Measurements from ENCODE around the gene ANKK1.

The ANKK1 gene

DNA sequence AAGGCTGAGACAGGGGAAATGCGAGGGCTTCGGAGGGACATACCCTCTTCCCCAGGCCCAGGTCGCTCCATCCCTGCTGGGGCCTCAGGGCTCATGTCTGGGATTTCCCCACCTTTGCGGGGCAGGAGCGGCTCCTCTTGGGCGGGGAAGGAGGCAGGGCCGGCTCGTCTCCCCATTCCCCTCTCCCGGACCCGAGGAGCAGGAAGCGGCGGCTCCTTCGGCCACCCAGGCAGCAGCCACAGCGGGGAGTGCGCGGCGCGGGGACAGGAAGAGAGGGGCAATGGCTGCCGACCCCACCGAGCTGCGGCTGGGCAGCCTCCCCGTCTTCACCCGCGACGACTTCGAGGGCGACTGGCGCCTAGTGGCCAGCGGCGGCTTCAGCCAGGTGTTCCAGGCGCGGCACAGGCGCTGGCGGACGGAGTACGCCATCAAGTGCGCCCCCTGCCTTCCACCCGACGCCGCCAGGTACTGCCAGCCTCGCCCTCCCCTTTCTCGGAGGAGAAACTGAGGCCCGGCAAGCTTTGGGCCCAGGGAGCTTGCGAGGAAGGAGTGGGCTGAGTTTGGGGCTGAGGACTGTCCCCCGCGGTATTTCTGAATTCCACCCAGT lies at the start of gene ANKK1:
TSS of gene ANKK1 (plus strand) at position 175 of the 607 bp plus-strand sequence. CDS start at position 281, 106 bp downstream.
- no peak for DNase-seq (ENCODE audit: low read depth)

DNA sequence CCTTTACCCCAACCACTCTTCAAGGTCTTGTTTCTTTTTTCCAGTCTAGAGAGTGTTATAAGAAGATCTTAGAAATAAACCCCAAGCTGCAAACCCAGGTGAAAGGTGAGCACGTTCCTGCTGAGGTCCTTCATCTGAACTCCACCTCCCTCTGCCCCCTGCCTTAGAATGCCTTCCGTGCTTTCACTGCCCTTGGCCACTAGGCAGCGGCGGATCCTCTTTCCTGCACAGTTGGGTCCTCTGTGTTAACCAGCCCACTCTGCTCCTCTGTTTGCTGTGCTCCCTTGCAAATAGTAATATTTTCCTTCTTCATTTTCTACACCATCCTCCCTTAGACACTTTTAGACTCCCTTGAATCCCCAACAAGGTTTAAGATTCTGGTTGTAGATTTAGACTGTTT lies 48.8 kb upstream of the ANKK1 start:
- DNase-seq (ENCODE audit: low read depth), result no peak

DNA sequence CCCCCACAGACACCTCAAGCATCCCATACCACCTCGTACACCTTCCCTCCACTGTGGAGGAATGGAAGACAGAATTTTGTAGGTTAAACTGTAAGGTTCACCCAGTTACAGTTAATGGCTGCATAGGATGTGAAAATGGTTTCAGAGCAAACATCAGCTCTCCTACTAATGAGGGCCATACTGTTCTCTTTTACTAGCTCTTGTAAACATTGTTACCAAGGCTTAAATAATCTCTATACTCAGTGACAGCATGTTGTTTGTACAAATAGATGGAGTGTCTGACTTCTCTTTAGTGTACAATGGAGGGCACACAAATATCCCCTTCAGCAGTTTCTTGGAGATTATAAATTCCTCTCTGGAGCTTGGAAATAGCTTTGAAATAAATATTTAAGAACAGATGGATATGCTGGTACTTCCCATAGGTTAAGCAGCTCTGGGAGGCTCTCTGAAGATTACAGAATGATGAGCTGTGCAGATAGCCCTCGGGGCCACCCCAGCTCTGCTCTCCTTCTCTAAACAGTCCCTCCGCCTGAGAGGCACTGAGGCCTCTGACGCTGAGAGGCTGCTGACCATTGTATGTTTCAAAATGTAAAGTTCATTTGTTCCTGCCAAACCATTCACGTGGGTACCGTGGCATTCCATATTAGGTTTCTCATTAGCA lies 47.5 kb upstream of the ANKK1 start:
- no peak for DNase-seq (ENCODE audit: low read depth)

GRCh38 chr11:113341388-113342165 lies 46.0 kb upstream of the ANKK1 start:
- no peak for DNase-seq (ENCODE audit: low read depth)

DNA sequence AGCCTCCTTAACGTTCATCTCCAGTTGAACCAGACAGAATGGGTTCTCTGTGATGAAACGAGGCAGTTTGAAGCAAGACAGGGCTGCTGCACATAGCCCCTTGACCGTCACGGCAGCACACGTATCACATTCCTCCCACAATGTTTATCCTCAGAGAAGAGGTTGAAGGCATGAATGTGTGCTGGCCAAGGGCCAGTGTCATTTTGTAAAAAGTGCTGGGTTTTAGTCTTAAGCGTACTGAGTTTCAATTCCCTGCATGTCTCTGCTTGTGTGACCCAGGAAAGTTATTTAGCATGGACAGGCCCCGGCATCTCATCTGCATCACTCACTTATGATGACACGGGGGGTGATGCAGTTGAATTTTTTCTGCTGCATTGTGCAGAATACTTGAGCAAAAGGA lies 41.6 kb upstream of the ANKK1 start:
- no peak for DNase-seq (ENCODE audit: low read depth)

GRCh38 chr11:113349528-113349927 lies 38.1 kb upstream of the ANKK1 start:
- no peak for DNase-seq (ENCODE audit: low read depth)

GRCh38 chr11:113350336-113351067 lies 37.1 kb upstream of the ANKK1 start:
- no peak for DNase-seq (ENCODE audit: low read depth)

DNA sequence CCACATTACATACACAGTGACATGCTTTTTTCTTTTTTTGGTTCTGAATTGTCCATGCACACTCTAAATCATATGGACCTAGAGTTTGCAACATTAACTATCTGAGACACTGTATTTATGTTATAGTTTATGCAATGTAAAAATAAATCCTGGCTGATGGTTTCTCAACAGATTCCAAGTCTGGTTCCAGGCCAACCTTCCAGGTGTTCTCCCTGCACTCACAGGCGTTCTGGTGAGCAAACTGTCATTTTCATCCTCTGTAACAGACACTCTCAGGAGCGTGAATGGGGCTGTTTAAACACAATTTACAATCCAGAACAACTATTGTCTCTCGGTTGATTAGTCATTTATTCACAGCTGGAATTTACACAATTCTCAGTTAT lies 36.5 kb upstream of the ANKK1 start:
- no peak for DNase-seq (ENCODE audit: low read depth)

DNA sequence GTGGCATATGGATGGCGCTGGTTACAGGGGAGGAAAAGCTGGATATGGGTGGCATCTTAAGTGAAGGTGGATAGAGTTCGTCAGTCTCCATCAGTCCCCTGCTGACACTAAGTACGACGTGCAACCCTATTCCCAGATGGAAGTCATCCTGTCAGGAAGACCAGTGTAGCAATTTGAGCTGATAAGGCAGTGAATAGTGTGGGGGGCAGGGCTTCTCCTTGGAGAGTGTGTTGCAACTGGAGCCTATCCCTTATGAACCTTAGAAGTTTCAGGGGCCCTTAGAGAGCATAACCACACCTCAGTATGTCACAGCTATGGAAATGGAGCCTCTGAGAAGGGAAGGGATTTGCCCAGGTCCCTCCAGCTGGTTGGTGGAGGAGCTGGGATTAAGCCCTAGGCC lies 36.1 kb upstream of the ANKK1 start:
- no peak for DNase-seq (ENCODE audit: low read depth)

DNA sequence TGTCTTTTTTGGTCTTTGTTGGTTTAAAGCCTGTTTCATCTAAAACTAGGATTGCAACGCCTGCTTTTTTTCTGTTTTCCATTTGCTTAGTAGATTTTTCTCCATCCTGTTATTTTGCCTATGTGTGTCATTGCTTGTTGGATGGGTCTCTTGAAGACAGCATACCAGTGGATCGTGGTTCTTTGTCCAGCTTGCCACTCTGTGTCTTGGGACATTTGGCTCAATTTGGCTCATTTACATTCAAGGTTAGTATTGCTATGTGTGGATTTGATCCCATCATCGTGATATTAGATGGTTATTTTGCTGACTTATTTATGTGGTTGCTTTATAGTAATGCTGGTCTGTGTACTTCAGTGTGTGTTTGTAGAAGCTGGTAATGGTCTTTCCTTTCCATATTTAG lies 31.4 kb upstream of the ANKK1 start:
- DNase-seq (ENCODE audit: low read depth), result no peak

DNA sequence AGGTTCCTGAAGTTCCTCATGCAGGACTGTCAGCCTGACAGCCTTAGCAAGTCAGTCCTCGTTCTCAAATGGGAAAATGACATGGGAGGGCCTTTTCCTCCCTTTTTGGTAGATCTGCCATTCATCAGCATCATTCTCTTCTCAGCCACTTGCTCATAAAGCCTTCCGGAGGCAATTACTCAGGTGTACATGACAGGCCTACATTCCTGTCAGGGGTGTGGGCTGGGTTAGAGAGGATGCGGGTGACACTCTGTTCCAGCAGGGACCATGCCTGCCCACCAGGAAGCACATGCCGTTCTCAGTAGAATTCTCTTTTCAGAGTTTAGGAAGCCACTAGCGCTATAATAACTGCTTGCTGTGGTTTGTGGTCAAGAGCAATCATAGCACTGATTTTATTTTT lies 24.2 kb upstream of the ANKK1 start:
- DNase-seq (ENCODE audit: low read depth), result no peak

DNA sequence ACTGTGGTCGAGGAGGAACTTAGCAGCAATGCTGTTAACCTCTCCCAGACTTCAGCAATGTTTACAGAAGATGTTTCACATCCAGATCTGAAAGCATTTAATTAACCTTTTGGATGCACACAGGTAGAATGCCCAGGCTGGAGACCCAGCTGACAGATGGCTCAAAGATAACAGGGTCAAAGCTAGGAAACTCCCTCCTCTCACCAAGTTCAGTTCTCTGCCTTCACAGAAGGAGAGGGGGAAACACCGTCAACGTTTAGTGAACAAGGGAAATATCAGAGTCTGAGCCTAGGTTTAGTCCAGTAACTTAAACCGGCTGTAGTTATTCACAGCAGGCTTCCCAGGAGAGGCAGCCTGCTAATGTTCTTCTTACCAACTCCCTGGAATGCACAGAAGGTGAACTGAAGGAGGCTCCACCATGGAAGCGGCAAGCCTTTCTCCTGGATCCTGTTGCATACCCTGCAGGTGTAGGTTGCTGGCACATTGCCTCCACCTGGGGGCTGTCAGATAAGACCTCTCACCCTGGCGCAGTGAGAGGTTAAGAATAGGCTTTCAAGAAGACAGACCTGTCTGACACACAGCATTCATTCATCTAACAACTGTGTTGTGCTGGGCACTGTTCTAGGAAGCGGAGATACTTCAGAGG lies 23.5 kb upstream of the ANKK1 start:
- DNase-seq (ENCODE audit: low read depth), result no peak

GRCh38 chr11:113365895-113366294 lies 21.7 kb upstream of the ANKK1 start:
- no peak for DNase-seq (ENCODE audit: low read depth)

DNA sequence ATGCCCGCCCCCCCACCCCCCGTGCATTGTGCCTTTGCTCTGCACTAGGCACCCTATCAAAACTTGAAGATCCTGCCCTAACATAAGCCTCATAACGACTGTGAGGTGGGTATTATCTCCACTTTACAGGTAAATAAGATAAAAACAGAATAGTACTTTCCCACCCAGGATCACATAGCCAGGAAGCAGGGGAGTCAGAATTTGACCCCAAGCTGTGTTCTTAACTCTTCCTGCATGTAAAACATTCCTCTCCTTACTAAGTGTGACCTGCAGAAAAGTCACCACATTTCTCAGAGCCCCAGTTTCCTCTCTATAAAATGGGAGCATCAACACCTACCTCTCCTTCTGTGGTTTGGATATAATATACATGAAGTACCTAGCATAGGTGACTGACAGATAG lies 18.2 kb upstream of the ANKK1 start:
- no peak for DNase-seq (ENCODE audit: low read depth)

DNA sequence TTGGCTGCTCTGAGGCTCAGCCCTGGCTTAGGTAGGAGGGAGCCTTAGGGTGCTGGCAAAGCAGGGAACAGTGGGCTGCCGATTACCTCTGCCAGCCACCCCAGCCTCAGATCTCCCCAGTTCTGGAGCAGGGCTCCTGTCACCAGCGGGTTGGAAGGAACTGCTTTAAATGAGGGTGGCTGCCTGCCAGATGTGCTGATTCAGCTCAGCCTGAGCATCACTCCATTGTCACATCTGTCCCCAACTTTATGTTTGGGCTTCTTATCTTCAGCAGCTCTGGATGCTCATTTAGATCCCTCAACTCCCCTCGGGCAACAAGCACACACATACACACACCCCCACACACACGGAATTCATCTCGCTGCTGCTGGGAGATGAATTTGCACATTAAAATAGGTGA lies 16.9 kb upstream of the ANKK1 start:
- DNase-seq (ENCODE audit: low read depth), result no peak

- no peak for DNase-seq (ENCODE audit: low read depth)
Measured at GRCh38 chr11:113372309-113372708, 15.3 kb upstream of the ANKK1 start.

GRCh38 chr11:113373306-113373705 lies 14.3 kb upstream of the ANKK1 start:
- no peak for DNase-seq (ENCODE audit: low read depth)

DNA sequence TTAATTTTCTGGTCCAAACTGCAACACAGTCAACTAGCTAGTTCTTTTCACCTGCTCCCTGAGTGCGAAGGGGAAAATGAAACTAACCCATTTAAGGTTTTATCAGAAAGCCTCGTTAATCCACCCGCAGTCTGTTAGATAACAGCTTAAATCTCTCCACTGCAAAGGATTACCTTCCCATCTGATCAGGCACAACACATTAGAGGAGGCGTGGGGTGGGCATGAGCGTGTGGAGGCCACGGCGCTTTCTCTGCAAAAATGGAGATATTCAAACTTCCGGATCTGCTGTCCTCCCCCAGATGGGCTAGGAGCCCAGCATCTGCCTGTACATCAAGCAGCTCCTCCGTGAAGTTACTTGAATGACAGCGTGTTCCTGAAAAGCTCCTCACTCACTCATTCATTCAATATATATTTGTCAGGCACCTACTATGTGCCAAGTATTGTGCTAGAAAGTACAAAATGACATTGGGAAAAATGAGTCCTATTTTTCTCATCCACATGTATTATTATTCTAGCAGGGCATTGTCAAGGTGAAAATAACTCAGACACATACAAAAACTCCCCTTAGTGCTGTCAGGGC lies 13.5 kb upstream of the ANKK1 start:
- no peak for DNase-seq (ENCODE audit: low read depth)

GRCh38 chr11:113375402-113375801 lies 12.2 kb upstream of the ANKK1 start:
- DNase-seq (ENCODE audit: low read depth), result no peak

GRCh38 chr11:113376156-113376555 lies 11.4 kb upstream of the ANKK1 start:
- no peak for DNase-seq (ENCODE audit: low read depth)

DNA sequence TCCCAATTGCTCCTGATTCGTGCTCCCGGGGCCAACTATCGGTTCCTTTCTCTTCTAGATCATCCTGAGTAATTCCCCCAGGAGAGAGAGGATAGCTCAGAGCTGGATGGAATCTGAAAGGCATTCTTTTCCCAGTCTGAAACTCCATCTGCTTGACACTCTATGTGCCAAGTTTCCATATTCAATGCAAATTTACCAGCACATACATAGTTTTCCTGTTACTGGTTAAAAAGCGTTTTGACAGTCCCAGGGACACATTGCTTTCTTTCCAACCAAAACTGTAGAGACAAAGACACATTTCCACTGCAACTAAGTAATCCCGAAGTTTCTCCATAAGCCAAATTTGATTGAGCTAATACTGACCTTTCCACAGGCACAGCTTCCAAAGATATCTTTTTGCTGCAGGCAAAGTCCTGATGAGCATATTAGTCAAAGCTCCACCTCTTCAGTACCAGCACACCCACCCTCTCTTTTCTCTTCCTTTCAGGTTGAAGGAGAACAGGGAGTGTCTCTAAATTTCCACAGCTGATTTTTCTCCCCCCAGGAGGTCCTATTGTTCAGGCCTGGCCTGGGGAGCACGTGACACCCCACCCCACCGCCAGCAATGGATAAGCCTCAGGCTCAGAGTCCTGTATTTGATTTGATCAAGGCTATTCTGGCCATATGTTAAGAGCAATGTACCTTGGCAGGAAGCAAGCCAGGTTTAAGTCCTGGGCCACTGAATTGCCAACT lies 9.7 kb upstream of the ANKK1 start:
- no peak for DNase-seq (ENCODE audit: low read depth)

Measured in activated gamma-delta T cell treated with anti-CD3 and anti-CD28 coated beads, Interleukin-2, amount 50 U/mL, for 16 hours (primary cell).